K562 (cell line): ENCODE measurements around the gene CHIC2. TPM values are rescaled to one million over a fixed set of nuclear protein-coding genes. Genes with fewer than 3 reads are reported as not detected.

ENCODE experiments used
- ATAC-seq: fragments of 200-7000 bp; cut with Tn5 transposase; 3 replicates; pipeline ENCODE4 v1.9.1; 2020; ENCODE audit warnings: moderate library complexity
- BruUV-seq: library from RNA; stranded (reverse); fragments of 400-500 nt; replicated peaks from 2 replicates; lab custom pipeline; 2021; lab: Mats Ljungman, UMichigan
- CTCF ChIA-PET: fragments of 300-600 bp; formaldehyde crosslinking; extraction: SDS; loops from one replicate; lab custom pipeline; 2021; ENCODE audit warnings: low intra/inter-chr PET ratio; lab: Yijun Ruan, JAX
- POLR2A ChIA-PET: fragments of 300-600, 350-650 bp; sonication (Branson Sonifier 250); formaldehyde crosslinking; extraction: SDS; loops from one replicate; lab custom pipeline; 2021; ENCODE audit warnings: antibody characterized with exemption, inconsistent platforms; lab: Yijun Ruan, JAX
- DNase-seq, 4 experiments: peaks; one replicate each; pipeline versions ENCODE4 v3.0.0 to v3.0.0-alpha.2; 2011 to 2018; ENCODE audit warnings: low spot score in 3 of 4, mixed read lengths in 3 of 4; ENCODE audit errors: extremely low read depth in 1 of 4
- FAIRE-seq: peaks from 2 replicates; lab custom pipeline; 2011; peaks lifted over from hg19 to GRCh38; lab: Jason Lieb, UNC
- H2AFZ ChIP-seq: 2 replicates; pipeline ENCODE4 v1.6.0; 2011; ENCODE audit warnings: low read depth, low read length, control low read depth, inconsistent platforms
- H3K27ac ChIP-seq: fragments of 200-600 bp; 3 replicates; pipeline ENCODE4 v1.8.0; 2011; ENCODE audit warnings: low read depth, mild to moderate bottlenecking, control low read depth, inconsistent platforms, low read length, moderate library complexity, mixed read lengths; ENCODE audit errors: extremely low read depth
- H3K27me3 ChIP-seq, 2 experiments: fragments of 300-600 bp in 1 of 2; 2 replicates in 1 of 2; 3 replicates in 1 of 2; pipeline versions ENCODE4 v1.6.0 to v1.8.0; 2011; ENCODE audit warnings: inconsistent platforms in 2 of 2, low read length in 2 of 2, mild to moderate bottlenecking in 1 of 2, mixed read lengths in 1 of 2, moderate library complexity in 1 of 2; ENCODE audit not compliant: control insufficient read depth in 2 of 2, insufficient read depth in 2 of 2
- H3K36me3 ChIP-seq: fragments of 300-600 bp; 3 replicates; pipeline ENCODE4 v1.8.0; 2011; ENCODE audit warnings: mild to moderate bottlenecking, low read length, inconsistent platforms; ENCODE audit not compliant: control insufficient read depth, insufficient read depth
- H3K4me1 ChIP-seq, 2 experiments: fragments of 200-600 bp in 1 of 2; replicated peaks in 1 of 2; 2 replicates in 1 of 2; 3 replicates in 1 of 2; pipeline versions ENCODE4 v1.5.1 to v1.8.0; 2011; ENCODE audit warnings: inconsistent platforms in 2 of 2, low read length in 2 of 2, mild to moderate bottlenecking in 1 of 2, mixed read lengths in 1 of 2, moderate library complexity in 1 of 2; ENCODE audit not compliant: control insufficient read depth in 2 of 2, insufficient read depth in 2 of 2
- H3K4me2 ChIP-seq: 2 replicates; pipeline ENCODE4 v1.6.1; 2011; ENCODE audit warnings: low read length, control low read depth, inconsistent platforms, mixed read lengths; ENCODE audit not compliant: insufficient read depth
- H3K4me3 ChIP-seq: fragments of 200-600 bp; sonication (generic), shearing (Covaris generic); 2 replicates; pipeline ENCODE4 v1.5.1; 2016; ENCODE audit warnings: control low read depth, inconsistent platforms
- H3K79me2 ChIP-seq: fragments of 200-600 bp; 3 replicates; pipeline ENCODE4 v1.8.0; 2011; ENCODE audit warnings: low read length, inconsistent platforms; ENCODE audit not compliant: control insufficient read depth, insufficient read depth
- H3K9ac ChIP-seq, 2 experiments: 2 replicates each; pipeline versions ENCODE4 v1.6.0 to v1.6.1; 2011; ENCODE audit warnings: low read depth in 2 of 2, low read length in 2 of 2, control low read depth in 1 of 2, inconsistent platforms in 1 of 2, mild to moderate bottlenecking in 1 of 2, mixed read lengths in 1 of 2; ENCODE audit not compliant: insufficient read depth in 1 of 2
- H3K9me1 ChIP-seq: one replicate; pipeline ENCODE4 v1.6.0; 2011; ENCODE audit warnings: inconsistent platforms, mild to moderate bottlenecking, low read length, moderate library complexity; ENCODE audit not compliant: control insufficient read depth, insufficient read depth
- H3K9me3 ChIP-seq: replicated peaks from 2 replicates; pipeline ENCODE4 v1.5.1; 2011; ENCODE audit warnings: low read depth, low read length, inconsistent platforms; ENCODE audit not compliant: control insufficient read depth, insufficient read depth
- H4K20me1 ChIP-seq: replicated peaks from 2 replicates; pipeline ENCODE4 v1.6.1; 2011; ENCODE audit warnings: low read length, inconsistent platforms, mixed read lengths; ENCODE audit not compliant: control insufficient read depth, insufficient read depth
- RBBP5 ChIP-seq: fragments of 200-600 bp; sonication (generic); IDR thresholded peaks from 2 replicates; pipeline ENCODE4 v1.6.1; 2012; ENCODE audit warnings: borderline replicate concordance, mild to moderate bottlenecking, low read length, control low read depth, inconsistent platforms; ENCODE audit not compliant: insufficient read depth, poor library complexity, severe bottlenecking
- RFX5 ChIP-seq: IDR thresholded peaks from 2 replicates; pipeline ENCODE4 v1.6.1; 2011; ENCODE audit warnings: low read depth, mild to moderate bottlenecking, improper control_type of control experiment, low read length
- RNF2 ChIP-seq: sonication (generic); IDR thresholded peaks from 2 replicates; pipeline ENCODE4 v1.6.1; 2016
- SRSF9 ChIP-seq: fragments of 200-400 bp; formaldehyde crosslinking; IDR thresholded peaks from 2 replicates; pipeline ENCODE4 v1.6.1; 2017; ENCODE audit warnings: low read depth, low read length, borderline replicate concordance
- ZMIZ1 ChIP-seq, 2 experiments: fragments of 150-350 bp in 1 of 2; IDR thresholded peaks; 2 replicates each; pipeline ENCODE4 v1.6.1; 2012 to 2016; ENCODE audit warnings: low read depth in 2 of 2, low read length in 2 of 2, mild to moderate bottlenecking in 1 of 2, moderate library complexity in 1 of 2
- in situ Hi-C: fragments of 300-500 bp; cut with MboI; formaldehyde crosslinking; loops from 4 replicates; pipeline ENCODE4 v1.15.0; 2018; ENCODE audit warnings: inconsistent platforms, mixed read lengths
- intact Hi-C: fragments of 100-400 bp; cut with micrococcal nuclease; formaldehyde crosslinking; loops from 2 replicates; pipeline ENCODE4 v1.14.2; 2022
- polyA plus RNA-seq, 8 experiments: library from polyadenylated mRNA; depleted of rRNA in 4 of 8; stranded (reverse) in 5 of 8; unstranded in 3 of 8; fragments of >200 nt; fragmentation: Nextera tagmentation in 2 of 8; fragmentation: Illumina TruSeq in 1 of 8; extraction: Ambion mirVana in 2 of 8; extraction: Trizol in 1 of 8; gene quantifications; 2 replicates each; pipeline versions ENCODE4 v1.2.1 to v1.2.3, GENCODE V29; 2011 to 2014; ENCODE audit warnings: inconsistent platforms in 1 of 8, missing spikeins in 1 of 8
- total RNA-seq, 7 experiments: library from RNA; depleted of rRNA in 6 of 7; stranded (reverse); fragments of >200 nt in 6 of 7; fragmentation: Illumina TruSeq in 2 of 7; extraction: Trizol in 2 of 7; gene quantifications; 2 replicates each; pipeline versions ENCODE4 v1.2.1 to v1.2.3, GENCODE V29; 2011 to 2021; ENCODE audit warnings: low replicate concordance in 1 of 7

CHIC2 gene
- total and polyA plus RNA-seq, 9 of the 15 experiments (the other 6 are each of a cell fraction or from before 2014, with no cell fraction given) = 0.89 to 25.1 (median 12.1) TPM

GRCh38 chr4:53986062-53986461 lies 78.3 kb downstream of the CHIC2 start (continued):
- TF ChIP-seq RBBP5 = no peak
- no peak for TF ChIP-seq RFX5

- H3K27ac ChIP-seq = no peak overlapping the region
- no TSS peak for BruUV-seq
- CTCF ChIA-PET = no interaction called here
These were observed 82.8 kb downstream of the CHIC2 start for GRCh38 chr4:53981567-53981966.

More at GRCh38 chr4:53981567-53981966, 82.8 kb downstream of the CHIC2 start:
- POLR2A ChIA-PET = interaction anchor here (0.7 kb wide), 1 partner anchor 32 kb away, joined by 3 read pairs; no protein-coding TSS in a partner anchor
- no peaks in the 10 kb centered on the region for H3K36me3 ChIP-seq
- H3K27me3 ChIP-seq = no peaks in the 10 kb centered on the region
- H2AFZ ChIP-seq = no peak overlapping the region
- FAIRE-seq (no peak), DNase-seq (no peak), ATAC-seq (no peak)
- intact Hi-C loops (no loop called here), in situ Hi-C loops (no loop called here)
- H3K9ac ChIP-seq = no peak overlapping the region
- no peaks in the 10 kb centered on the region for H3K79me2 ChIP-seq
- H3K4me1 ChIP-seq = no peaks in the 10 kb centered on the region
- no peak for TF ChIP-seq SRSF9
- TF ChIP-seq ZMIZ1 (IDR thresholded peaks at IDR 0.05; ENCODE audit: low read depth in 2 of 2, low read length in 2 of 2) = no peak
- no peak for TF ChIP-seq RNF2
- H3K9me3 ChIP-seq = no peaks in the 10 kb centered on the region; the same call in 1 of the 2 replicates
- H3K9me1 ChIP-seq = no peaks in the 10 kb centered on the region
- H4K20me1 ChIP-seq = no peaks in the 10 kb centered on the region
- H3K4me2 ChIP-seq = no peak overlapping the region
- H3K4me3 ChIP-seq = no peak overlapping the region
